Cardiac muscle cell (in vitro differentiated cells and primary cell): ENCODE measurements around the gene NKAIN4. TPM values are rescaled to one million over a fixed set of nuclear protein-coding genes. Genes with fewer than 3 reads are reported as not detected.

ENCODE experiments used
- DNase-seq, 2 donors: peaks; one replicate each; pipeline versions ENCODE4 v3.0.0 to v3.0.0-alpha.2; 2010 to 2017; ENCODE audit warnings: low read depth in 1 of 2, low spot score in 1 of 2
- H3K27ac ChIP-seq: fragments of 200-600 bp; sonication (generic); 2 replicates; pipeline ENCODE4 v1.5.1; 2016
- H3K27me3 ChIP-seq: fragments of 200-600 bp; sonication (generic); 2 replicates; pipeline ENCODE4 v1.6.0; 2016; ENCODE audit warnings: control low read depth
- H3K36me3 ChIP-seq: fragments of 200-600 bp; sonication (generic); 2 replicates; pipeline ENCODE4 v1.5.1; 2016; ENCODE audit warnings: control low read depth
- H3K4me1 ChIP-seq: fragments of 200-600 bp; sonication (generic); 2 replicates; pipeline ENCODE4 v1.8.1; 2017; ENCODE audit warnings: low read depth, mild to moderate bottlenecking, mixed run types
- H3K4me3 ChIP-seq: fragments of 200-600 bp; sonication (generic); 2 replicates; pipeline ENCODE4 v1.5.1; 2016; ENCODE audit warnings: mild to moderate bottlenecking
- H3K9me3 ChIP-seq: fragments of 200-600 bp; sonication (generic); 2 replicates; pipeline ENCODE4 v1.5.1; 2017; ENCODE audit warnings: low read depth, mild to moderate bottlenecking, control low read depth
- CTCF ChIP-seq: IDR thresholded peaks from 2 replicates; pipeline ENCODE4 v1.5.1; 2012; ENCODE audit warnings: low read depth, mild to moderate bottlenecking, low read length
- polyA plus RNA-seq: library from polyadenylated mRNA; unstranded; fragments of >200 nt; fragmentation: Nextera tagmentation; extraction: Ambion mirVana; gene quantifications from 2 replicates; pipeline ENCODE4 v1.2.1, GENCODE V29; 2016
- total RNA-seq: library from RNA; depleted of rRNA; stranded (reverse); fragments of >200 nt; gene quantifications from 2 replicates; pipeline ENCODE4 v1.2.3, GENCODE V29; 2016

The NKAIN4 gene
- total and polyA plus RNA-seq, 2 experiments from 2014 or later = not detected

- no peak for TF ChIP-seq CTCF
- H3K4me1 ChIP-seq = no peaks in the 10 kb centered on the region
- no peak for DNase-seq
- no peak overlapping the region for H3K27ac ChIP-seq
- peaks cover 61% of the 10 kb centered on the region for H3K27me3 ChIP-seq
- no peak overlapping the region for H3K4me3 ChIP-seq
- no peaks in the 10 kb centered on the region for H3K9me3 ChIP-seq
- H3K36me3 ChIP-seq = no peaks in the 10 kb centered on the region
Observed at GRCh38 chr20:63297371-63297781, 43.1 kb upstream of the NKAIN4 start.

- no peak for DNase-seq
- peaks cover 57% of the 10 kb centered on the region for H3K27me3 ChIP-seq
- H3K36me3 ChIP-seq = no peaks in the 10 kb centered on the region
- no peak overlapping the region for H3K27ac ChIP-seq
- no peak for TF ChIP-seq CTCF
- H3K4me1 ChIP-seq = no peaks in the 10 kb centered on the region
- H3K9me3 ChIP-seq = no peaks in the 10 kb centered on the region
- H3K4me3 ChIP-seq = no peak overlapping the region
Observed at GRCh38 chr20:63296531-63297299, 42.5 kb upstream of the NKAIN4 start.

DNA sequence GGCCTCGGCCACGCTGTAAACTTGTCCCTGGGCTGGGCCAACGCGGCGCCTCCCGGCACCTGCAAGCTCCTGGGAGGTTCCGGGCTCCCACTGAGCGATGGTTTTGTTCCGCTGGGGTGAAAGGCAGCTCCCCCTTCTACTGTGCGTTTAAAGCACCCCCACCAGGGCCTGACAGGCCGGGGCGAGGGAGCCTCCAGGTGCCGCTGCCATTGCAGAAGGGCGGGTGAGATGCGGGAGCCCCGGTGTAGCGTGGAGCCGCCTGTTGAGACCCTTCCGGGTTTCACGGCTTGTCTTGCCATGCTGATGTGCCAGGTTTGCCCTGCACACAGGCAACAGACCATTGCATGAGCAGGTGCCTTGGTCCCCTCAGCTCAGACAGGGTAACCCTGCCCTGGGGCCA lies 41.6 kb upstream of the NKAIN4 start:
- Histone ChIP-seq H3K9me3 (no peaks in the 10 kb centered on the region), H3K4me3 (no peak overlapping the region), H3K27me3 (peaks cover 51% of the 10 kb centered on the region), H3K27ac (no peak overlapping the region), H3K36me3 (no peaks in the 10 kb centered on the region), H3K4me1 (no peaks in the 10 kb centered on the region)
- TF ChIP-seq CTCF = no peak
- DNase-seq = no peak

DNA sequence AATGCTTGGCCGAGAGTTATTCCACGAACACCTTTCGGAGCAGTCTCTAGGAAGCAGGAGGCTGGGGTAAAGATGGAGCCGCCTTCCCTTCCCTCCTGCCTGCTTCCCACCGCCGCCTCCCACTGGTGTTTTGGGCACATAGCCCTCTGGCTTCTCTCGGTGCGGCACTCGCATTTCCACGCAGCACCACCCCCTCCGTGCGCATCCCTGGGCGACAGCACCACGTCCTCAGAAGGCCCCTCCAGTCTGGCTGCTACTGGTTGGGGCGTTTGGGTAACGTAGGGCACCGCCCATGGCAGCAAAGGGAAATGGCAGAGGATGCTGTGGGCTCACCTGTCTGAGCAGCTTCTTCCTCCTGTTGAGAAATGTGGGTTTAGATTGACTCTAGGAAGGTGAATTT lies 41.2 kb upstream of the NKAIN4 start:
- H3K4me1 ChIP-seq = no peaks in the 10 kb centered on the region
- no peak overlapping the region for H3K27ac ChIP-seq
- H3K4me3 ChIP-seq = no peak overlapping the region
- peaks cover 49% of the 10 kb centered on the region for H3K27me3 ChIP-seq
- no peaks in the 10 kb centered on the region for H3K36me3 ChIP-seq
- H3K9me3 ChIP-seq = no peaks in the 10 kb centered on the region
- TF ChIP-seq CTCF = no peak
- no peak for DNase-seq

DNA sequence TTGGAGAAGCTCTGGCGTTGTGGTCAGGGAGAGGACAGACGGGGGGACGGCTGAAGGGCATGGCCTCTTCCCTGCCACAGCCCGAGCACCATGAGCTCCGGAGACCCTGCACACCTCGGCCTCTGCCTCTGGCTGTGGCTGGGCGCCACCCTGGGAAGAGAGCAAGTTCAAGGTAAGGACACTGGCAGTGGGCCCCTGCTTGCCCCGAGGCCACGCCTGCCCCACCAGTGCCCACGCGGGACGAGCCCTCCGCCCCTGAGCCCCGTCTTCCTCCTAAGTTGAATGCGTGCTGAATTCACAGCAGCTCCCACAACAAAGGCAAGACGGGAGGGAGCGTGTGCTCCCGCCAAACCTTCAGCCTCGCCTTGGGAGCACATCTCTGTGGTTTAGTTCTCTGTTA lies 40.8 kb upstream of the NKAIN4 start:
- no peak overlapping the region for H3K27ac ChIP-seq
- no peaks in the 10 kb centered on the region for H3K9me3 ChIP-seq
- no peaks in the 10 kb centered on the region for H3K36me3 ChIP-seq
- H3K4me3 ChIP-seq = no peak overlapping the region
- no peak for TF ChIP-seq CTCF
- H3K27me3 ChIP-seq = peaks cover 46% of the 10 kb centered on the region
- no peak for DNase-seq
- no peaks in the 10 kb centered on the region for H3K4me1 ChIP-seq
